GM18505 (cell line): ENCODE results near the gene EVC.

Experiments used
- ATAC-seq: cut with Tn5 transposase; IDR thresholded peaks from one replicate; pipeline ENCODE4 v1.9.1; 2021; ENCODE audit not compliant: unreplicated experiment
- POLR2A ChIP-seq: IDR thresholded peaks from 4 replicates; pipeline ENCODE4 v1.6.1; 2011; ENCODE audit warnings: borderline replicate concordance; ENCODE audit not compliant: insufficient read depth, insufficient read length; ENCODE audit errors: extremely low read depth

The EVC gene

GRCh38 chr4:5701971-5702370 lies 9.0 kb upstream of the EVC start:
- TF ChIP-seq POLR2A: no peak
- ATAC-seq: no peak

GRCh38 chr4:5703831-5704230 lies 7.2 kb upstream of the EVC start:
- TF ChIP-seq POLR2A: no peak
- no peak for ATAC-seq

DNA sequence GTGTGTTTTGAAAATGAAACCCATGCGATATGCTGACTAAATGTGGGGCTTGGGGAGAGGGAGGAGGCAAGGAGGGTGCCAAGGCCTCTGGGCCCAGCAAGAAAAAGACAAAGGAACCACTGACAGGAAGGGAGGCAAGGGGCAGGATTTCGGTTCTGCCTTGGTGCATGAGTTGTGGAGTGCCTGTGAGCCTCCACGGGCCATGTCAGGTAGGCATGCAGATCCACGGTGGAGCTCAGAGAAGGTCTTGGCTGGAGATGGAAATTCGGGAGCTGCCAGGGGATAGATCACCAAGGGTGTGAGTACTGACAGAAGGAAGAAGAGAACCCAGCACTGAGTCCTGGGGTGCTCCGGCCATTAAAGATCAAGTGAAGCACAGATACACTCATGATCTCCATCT lies 6.7 kb upstream of the EVC start:
- ATAC-seq: no peak
- TF ChIP-seq POLR2A: no peak

DNA sequence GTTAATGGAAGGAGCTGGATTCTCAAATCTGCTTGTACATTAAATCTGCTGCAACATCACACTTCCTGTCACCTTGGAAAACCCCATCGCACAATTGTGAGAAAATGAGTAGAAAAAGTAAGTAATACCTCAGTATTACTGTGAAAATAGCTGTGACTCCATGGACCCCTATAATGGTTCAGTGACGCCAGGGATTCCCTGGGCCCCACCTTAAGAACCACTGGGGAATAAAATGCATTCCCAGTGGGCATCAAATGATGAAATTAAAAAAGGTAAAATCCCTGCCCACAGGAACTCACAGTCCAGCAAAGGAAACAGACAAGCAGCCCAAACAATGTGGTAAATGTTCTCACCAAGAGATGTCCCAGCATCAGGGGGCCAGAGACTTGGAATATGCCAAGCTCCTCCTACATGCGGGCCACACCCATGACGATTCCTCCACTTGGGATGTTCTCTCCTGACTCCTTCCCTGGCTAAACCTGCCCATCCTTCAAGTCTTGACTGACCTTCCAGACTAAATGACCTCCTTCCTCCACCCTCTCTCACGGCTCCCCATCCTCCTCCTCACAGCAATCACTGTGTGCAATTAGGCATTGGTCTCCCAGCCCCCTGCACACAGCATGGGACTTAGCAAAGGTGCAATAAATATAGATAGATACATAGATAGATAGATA lies 5.2 kb upstream of the EVC start:
- no peak for TF ChIP-seq POLR2A
- no peak for ATAC-seq

- TF ChIP-seq POLR2A: no peak
- ATAC-seq: no peak
Measured at GRCh38 chr4:5706486-5707290, 4.3 kb upstream of the EVC start.

GRCh38 chr4:5707366-5707765 lies 3.6 kb upstream of the EVC start:
- no peak for ATAC-seq
- no peak for TF ChIP-seq POLR2A

GRCh38 chr4:5707778-5708448 lies 3.1 kb upstream of the EVC start:
- TF ChIP-seq POLR2A: no peak
- no peak for ATAC-seq

- no peak for TF ChIP-seq POLR2A
- ATAC-seq: no peak
Measured at GRCh38 chr4:5708449-5709206, 2.4 kb upstream of the EVC start, which contains the start of gene EVC2. TSS of gene EVC2 (minus strand) at chr4:5708559. CDS start at chr4:5708513, 46 bp downstream.

DNA sequence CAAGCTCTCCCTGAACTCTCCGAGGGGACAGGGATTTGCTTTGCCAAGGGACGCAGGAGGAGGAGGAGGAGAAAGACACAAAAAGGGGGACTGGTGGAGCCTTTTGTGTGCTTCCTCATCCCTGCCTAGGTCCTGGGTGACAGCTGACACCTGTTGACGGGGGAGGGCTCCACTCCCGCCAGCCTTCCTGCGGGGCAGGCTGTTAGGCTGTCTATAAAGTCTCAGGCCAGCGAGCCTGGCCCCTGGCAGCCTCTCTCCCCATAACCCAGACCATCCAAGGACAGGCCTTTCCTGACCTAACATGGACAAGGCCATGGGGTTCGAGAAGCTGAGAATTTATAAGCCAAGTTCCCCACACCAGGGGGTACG lies 1.8 kb upstream of the EVC start:
- no peak for TF ChIP-seq POLR2A
- no peak for ATAC-seq

DNA sequence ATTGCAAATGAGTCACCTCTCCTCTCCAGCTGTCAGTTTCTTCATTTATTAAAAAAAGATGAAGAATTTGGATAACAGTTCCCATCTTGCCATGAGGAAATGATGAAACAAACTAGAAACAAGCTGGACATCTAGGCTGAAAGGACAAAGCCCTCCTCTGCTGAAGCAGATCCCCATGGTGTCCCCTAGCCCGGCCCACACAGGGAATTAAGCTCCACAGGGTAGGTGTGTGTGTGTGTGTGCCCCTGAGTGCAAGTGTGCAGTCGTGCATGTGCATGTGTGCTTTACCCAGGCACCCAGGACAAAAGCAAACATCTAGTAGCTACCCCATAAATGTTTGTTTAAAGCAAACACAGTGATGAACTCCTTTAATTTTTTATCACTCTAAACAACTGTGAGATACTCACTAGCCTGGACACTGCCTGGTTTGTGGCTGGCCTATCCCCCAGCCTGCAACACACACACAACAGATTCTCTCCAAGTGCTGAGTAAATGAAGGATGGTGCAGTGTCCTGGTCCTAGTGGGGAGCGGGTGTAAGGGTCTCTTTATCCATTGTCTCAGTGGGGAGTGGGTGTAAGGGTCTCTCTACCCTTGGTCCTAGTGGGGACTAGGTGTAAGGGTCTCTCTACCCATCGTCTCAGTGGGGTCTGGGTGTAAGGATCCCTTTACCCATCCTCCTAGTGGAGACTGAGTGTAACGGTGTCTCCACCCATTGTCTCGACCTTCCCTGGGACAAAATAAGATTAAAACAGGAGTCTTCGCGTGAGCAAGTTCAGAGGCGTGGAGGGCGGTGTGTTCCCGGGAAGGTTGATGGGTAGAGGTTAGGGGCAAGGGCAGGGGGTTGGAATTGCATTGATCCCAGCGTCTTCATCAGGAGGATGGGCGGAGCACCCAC lies 688 bp upstream of the EVC start:
- no peak for TF ChIP-seq POLR2A
- no peak for ATAC-seq

- no peak for TF ChIP-seq POLR2A
- ATAC-seq: peak; percentile 21
Measured at GRCh38 chr4:5711479-5712184, 631 bp downstream of the EVC start.

GRCh38 chr4:5712517-5712916 lies 1.5 kb downstream of the EVC start:
- no peak for TF ChIP-seq POLR2A
- no peak for ATAC-seq
